SIG-M5 treated with dmso at 0.1 percent for 504 hours (cell line): Measurements from ENCODE around the gene RPS2.
A peak's percentile ranks its signal among the peaks of the same experiment; 100 is the strongest.
"Not testable (repeated sequence)": the region's sequence is repeated elsewhere in the genome, so short reads cannot be mapped to it uniquely, and the experiment has no call there.

Source experiments
- DNase-seq: peaks from one replicate; lab custom pipeline; 2025; ENCODE audit not compliant: unreplicated experiment; lab: John Stamatoyannopoulos, UW

Gene RPS2

DNA sequence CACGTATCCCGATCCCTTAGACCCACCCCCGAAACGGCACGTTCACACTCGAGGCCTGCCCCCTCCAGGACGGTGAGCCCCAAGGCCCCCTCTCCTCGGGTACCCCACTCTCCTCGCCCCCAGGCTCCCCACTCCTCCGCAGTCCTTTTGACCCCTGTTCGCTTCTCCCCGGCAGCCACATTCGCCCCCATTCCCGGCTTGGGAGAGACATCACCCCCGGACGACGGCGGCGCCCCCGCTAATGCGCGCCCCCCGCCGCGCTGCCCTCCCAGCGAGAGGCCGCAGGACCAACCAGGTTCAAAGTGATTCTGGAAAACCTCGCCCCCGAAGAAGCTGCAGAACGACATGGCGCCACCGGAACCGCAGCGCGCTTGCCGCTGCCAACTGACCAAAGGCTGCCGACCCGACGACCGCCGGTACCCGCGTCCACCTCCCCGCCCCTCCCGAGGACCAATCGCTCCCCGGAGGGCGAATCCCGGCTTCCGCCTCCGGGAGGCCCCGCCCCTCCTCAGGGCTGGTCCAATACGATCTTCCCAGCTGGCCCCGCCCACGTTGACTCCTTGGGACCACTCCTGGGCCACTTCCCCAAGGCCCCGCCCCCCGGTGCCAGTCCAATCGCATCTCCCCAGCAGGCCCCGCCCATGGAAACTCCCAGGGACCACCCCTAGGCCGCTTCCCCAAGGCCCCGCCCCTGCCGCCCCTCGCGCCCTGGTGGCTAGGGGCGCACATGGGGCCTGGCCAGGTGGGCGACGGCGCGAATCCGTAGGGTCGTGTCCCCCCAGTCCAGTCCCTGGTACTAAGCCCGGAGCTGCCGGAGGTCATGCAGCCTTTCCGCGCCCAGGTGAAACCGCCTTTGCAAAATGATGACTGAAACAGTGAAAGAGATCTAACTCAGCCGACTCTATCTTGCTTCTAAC, 21.6 kb downstream of the RPS2 start, which contains the start of gene MSRB1:
MSRB1 (minus strand) TSS at position 390 of the 917 bp plus-strand sequence; CDS start at position 347, 43 bp downstream.
- peak; percentile 97 for DNase-seq

GRCh38 chr16:1942047-1942809, 22.4 kb downstream of the RPS2 start:
- peak; percentile 83 for DNase-seq

- peak; percentile 18 for DNase-seq
Observed at GRCh38 chr16:1941162-1942046, 23.2 kb downstream of the RPS2 start.

- no peak for DNase-seq
Observed at GRCh38 chr16:1940273-1941161, 24.1 kb downstream of the RPS2 start.

DNA sequence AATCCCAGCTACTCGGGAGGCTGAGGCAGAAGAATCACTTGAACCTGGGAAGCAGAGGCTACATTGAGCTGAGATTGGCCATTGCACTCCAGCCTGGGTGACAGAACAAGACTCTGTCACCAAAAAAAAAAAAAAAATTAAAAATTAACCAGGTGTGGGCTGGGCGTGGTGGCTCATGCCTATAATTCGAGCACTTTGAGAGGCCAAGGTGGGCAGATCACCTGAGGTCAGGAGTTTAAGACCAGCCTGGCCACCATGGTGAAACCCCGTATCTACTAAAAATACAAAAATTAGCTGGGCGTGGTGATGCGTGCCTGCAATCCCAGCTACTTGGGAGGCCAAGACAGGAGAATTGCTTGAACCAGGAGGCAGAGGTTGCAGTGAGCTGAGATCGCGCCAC, 24.8 kb downstream of the RPS2 start:
- DNase-seq: not testable (repeated sequence)

GRCh38 chr16:1938910-1939309, 25.7 kb downstream of the RPS2 start:
- DNase-seq: no peak

- peak; percentile 84 for DNase-seq
Observed at GRCh38 chr16:1938316-1938715, 26.3 kb downstream of the RPS2 start.

GRCh38 chr16:1936945-1937479, 27.6 kb downstream of the RPS2 start:
- DNase-seq: no peak

DNA sequence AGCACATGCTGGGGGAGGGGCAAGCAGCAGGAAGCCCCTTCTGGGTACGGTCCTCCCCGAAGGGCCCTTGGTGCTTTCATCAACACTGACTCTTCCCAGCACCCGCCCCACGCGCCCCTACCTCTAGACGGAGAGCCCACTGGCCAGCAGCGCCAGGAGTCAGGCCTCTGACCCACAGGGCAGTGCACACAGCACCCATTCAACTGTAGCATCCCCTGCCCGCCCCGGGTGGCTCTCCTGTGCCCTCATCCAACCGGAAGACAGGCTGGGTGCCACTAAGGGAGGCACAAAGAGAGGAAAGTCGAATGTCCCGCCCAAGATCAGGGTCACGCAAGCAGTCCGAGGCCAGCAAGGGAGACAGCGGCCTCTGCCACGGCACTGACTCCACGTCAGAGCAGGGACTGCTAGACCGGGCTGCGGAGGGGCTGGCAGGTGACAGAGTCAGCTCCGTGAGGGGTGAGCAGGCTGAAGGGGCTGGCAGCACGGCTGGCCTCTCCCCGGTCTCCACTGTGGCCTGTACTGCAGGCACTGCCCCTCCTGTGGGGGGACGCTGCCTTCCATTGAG, 31.4 kb downstream of the RPS2 start:
- DNase-seq: no peak

- DNase-seq: no peak
Observed at GRCh38 chr16:1932050-1933028, 32.3 kb downstream of the RPS2 start.

GRCh38 chr16:1930338-1930720, 34.3 kb downstream of the RPS2 start:
- no peak for DNase-seq

- DNase-seq: peak; percentile 63
Observed at GRCh38 chr16:1929578-1930337, 34.9 kb downstream of the RPS2 start.

- DNase-seq: no peak
Observed at GRCh38 chr16:1929105-1929504, 35.5 kb downstream of the RPS2 start.

- no peak for DNase-seq
Observed at GRCh38 chr16:1926271-1926670, 38.4 kb downstream of the RPS2 start.

- DNase-seq: no peak
Observed at GRCh38 chr16:1924095-1924494, 40.5 kb downstream of the RPS2 start.

DNA sequence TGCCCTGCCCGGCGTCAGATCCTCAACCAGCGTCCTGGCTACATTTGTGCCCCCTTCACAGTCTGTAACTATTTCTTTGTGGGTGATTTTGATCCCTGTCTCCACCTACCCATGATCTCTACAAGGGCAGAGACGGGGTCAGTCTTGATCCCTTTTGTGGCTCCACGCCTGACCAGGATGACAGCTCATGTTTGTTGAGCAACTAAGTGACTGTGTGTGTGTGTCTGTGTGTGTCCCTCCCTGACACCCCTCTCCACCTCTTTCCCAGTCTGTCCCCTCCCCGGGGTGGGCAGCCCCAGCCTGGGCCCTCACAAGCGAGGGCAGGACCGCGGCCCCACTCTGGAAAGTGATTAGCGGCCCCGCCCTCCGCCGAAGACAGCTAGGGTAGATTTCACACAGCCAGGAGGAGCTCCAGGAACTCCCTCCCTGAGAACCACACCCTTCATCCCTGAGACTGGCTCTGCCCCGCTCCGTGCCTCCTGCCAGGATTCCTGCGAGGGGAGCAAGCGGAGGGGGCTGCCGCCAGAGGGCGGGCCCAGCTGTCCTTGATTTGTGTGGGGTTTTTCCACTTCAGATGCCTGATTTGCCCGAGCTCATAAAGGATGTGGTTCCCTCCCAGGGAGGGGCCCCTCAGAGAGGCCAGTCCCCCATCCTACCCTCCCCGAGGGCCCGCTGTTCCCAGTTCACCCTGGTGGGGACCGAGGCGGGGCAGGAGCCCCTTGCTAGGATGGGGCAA, 41.2 kb downstream of the RPS2 start:
- peak; percentile 8 for DNase-seq

GRCh38 chr16:1922357-1922756, 42.3 kb downstream of the RPS2 start:
- no peak for DNase-seq
